Measurements from ENCODE around the gene MARCHF3.

DNA sequence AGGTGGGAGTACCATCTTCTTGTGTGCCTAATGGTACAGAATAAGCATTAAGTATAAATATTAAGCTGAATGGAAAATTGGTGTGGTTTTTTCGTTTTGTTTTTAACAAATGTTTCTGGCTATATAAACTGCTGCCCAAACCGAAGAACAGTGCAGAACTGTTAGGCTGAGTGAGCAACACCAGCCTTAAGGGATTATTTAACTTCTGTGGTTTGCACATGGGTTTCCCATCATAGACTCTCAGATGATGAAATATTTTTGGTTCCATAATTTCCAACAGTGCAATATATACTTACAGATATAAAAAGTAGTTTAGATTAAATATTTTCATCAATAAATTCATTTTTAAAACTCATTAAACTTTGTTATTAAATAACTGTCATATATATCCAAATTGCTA is 26.5 kb upstream of the MARCHF3 start:
- TF ChIP-seq, protein P1, sequence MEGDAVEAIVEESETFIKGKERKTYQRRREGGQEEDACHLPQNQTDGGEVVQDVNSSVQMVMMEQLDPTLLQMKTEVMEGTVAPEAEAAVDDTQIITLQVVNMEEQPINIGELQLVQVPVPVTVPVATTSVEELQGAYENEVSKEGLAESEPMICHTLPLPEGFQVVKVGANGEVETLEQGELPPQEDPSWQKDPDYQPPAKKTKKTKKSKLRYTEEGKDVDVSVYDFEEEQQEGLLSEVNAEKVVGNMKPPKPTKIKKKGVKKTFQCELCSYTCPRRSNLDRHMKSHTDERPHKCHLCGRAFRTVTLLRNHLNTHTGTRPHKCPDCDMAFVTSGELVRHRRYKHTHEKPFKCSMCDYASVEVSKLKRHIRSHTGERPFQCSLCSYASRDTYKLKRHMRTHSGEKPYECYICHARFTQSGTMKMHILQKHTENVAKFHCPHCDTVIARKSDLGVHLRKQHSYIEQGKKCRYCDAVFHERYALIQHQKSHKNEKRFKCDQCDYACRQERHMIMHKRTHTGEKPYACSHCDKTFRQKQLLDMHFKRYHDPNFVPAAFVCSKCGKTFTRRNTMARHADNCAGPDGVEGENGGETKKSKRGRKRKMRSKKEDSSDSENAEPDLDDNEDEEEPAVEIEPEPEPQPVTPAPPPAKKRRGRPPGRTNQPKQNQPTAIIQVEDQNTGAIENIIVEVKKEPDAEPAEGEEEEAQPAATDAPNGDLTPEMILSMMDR (conservative IDR thresholded peaks at IDR 0.05) = no peak
- no peak for TF ChIP-seq ZFX (IDR thresholded peaks at IDR 0.05)

Measured in C4-2B (cell line).